ENCODE data around the gene KIAA1191.

KIAA1191 gene

GRCh38 chr5:176352116-176352878 lies 9.3 kb downstream of the KIAA1191 start:
- no peak for TF ChIP-seq ZNF8 (CRISPR knock-in tag; IDR thresholded peaks at IDR 0.05)
- no peak for TF ChIP-seq ISL1 (CRISPR knock-in tag; IDR thresholded peaks at IDR 0.05)
- TF ChIP-seq ZNF70 (CRISPR knock-in tag; IDR thresholded peaks at IDR 0.05), result no peak
- TF ChIP-seq ZFP30 (CRISPR knock-in tag; IDR thresholded peaks at IDR 0.05), result no peak
- TF ChIP-seq ESRRG (CRISPR knock-in tag; IDR thresholded peaks at IDR 0.05), result no peak
- no peak for TF ChIP-seq OSR1 (CRISPR knock-in tag; IDR thresholded peaks at IDR 0.05)
- TF ChIP-seq CSDC2 (CRISPR knock-in tag; IDR thresholded peaks at IDR 0.05), result no peak
- no peak for TF ChIP-seq ARNTL (CRISPR knock-in tag; IDR thresholded peaks at IDR 0.05; ENCODE audit: borderline replicate concordance, low read depth)
- no peak for TF ChIP-seq ZFP3 (CRISPR knock-in tag; IDR thresholded peaks at IDR 0.05)
- TF ChIP-seq ZC3H10 (CRISPR knock-in tag; IDR thresholded peaks at IDR 0.05), result no peak
- no peak for TF ChIP-seq RARB (CRISPR knock-in tag; IDR thresholded peaks at IDR 0.05)
- no peak for TF ChIP-seq TCF4 (CRISPR knock-in tag; IDR thresholded peaks at IDR 0.05; ENCODE audit: borderline replicate concordance)
- no peak; the same call in 2 of the 3 replicates for ATAC-seq

DNA sequence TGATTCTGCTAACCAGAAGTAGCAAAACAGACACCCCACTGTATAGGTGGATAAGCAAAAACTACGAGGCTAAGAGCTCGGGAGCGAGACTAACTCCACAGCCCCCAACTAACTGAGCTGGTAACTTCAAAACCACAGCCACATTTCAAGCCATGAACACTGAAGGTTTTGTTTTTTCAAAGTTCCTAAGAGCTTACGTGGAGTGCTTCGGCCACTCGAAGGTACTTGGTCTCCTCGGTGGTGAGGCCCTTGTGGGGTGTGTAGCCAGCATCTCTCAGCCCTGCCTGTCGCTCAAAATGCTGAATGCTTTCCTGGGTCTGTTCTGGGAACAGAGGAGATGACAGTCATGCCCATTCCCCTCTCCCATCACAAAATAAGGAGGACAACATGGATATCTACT lies 11.1 kb downstream of the KIAA1191 start:
- TF ChIP-seq POU6F1 (CRISPR knock-in tag; IDR thresholded peaks at IDR 0.05; ENCODE audit: borderline replicate concordance, low read depth) (no peak), ZFP30 (CRISPR knock-in tag; IDR thresholded peaks at IDR 0.05) (no peak), ZNF70 (CRISPR knock-in tag; IDR thresholded peaks at IDR 0.05) (no peak), TSHZ2 (CRISPR knock-in tag; IDR thresholded peaks at IDR 0.05) (no peak), ZC3H10 (CRISPR knock-in tag; IDR thresholded peaks at IDR 0.05) (no peak), ARNTL (CRISPR knock-in tag; IDR thresholded peaks at IDR 0.05; ENCODE audit: borderline replicate concordance, low read depth) (no peak), CSDC2 (CRISPR knock-in tag; IDR thresholded peaks at IDR 0.05) (no peak), ISL1 (CRISPR knock-in tag; IDR thresholded peaks at IDR 0.05) (no peak), TCF4 (CRISPR knock-in tag; IDR thresholded peaks at IDR 0.05; ENCODE audit: borderline replicate concordance) (no peak), RARB (CRISPR knock-in tag; IDR thresholded peaks at IDR 0.05) (no peak), ESRRG (CRISPR knock-in tag; IDR thresholded peaks at IDR 0.05) (no peak), ZFP3 (CRISPR knock-in tag; IDR thresholded peaks at IDR 0.05) (no peak)
- TF ChIP-seq, protein P1, sequence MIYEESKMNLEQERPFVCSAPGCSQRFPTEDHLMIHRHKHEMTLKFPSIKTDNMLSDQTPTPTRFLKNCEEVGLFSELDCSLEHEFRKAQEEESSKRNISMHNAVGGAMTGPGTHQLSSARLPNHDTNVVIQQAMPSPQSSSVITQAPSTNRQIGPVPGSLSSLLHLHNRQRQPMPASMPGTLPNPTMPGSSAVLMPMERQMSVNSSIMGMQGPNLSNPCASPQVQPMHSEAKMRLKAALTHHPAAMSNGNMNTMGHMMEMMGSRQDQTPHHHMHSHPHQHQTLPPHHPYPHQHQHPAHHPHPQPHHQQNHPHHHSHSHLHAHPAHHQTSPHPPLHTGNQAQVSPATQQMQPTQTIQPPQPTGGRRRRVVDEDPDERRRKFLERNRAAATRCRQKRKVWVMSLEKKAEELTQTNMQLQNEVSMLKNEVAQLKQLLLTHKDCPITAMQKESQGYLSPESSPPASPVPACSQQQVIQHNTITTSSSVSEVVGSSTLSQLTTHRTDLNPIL (CRISPR knock-in tag; IDR thresholded peaks at IDR 0.05; ENCODE audit: low read depth), result no peak
- TF ChIP-seq, protein P2, sequence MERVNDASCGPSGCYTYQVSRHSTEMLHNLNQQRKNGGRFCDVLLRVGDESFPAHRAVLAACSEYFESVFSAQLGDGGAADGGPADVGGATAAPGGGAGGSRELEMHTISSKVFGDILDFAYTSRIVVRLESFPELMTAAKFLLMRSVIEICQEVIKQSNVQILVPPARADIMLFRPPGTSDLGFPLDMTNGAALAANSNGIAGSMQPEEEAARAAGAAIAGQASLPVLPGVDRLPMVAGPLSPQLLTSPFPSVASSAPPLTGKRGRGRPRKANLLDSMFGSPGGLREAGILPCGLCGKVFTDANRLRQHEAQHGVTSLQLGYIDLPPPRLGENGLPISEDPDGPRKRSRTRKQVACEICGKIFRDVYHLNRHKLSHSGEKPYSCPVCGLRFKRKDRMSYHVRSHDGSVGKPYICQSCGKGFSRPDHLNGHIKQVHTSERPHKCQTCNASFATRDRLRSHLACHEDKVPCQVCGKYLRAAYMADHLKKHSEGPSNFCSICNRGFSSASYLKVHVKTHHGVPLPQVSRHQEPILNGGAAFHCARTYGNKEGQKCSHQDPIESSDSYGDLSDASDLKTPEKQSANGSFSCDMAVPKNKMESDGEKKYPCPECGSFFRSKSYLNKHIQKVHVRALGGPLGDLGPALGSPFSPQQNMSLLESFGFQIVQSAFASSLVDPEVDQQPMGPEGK (CRISPR knock-in tag; IDR thresholded peaks at IDR 0.05; ENCODE audit: borderline replicate concordance), result no peak
- ATAC-seq, result no peak

- TF ChIP-seq ZNF8 (CRISPR knock-in tag; IDR thresholded peaks at IDR 0.05) (no peak), OSR1 (CRISPR knock-in tag; IDR thresholded peaks at IDR 0.05) (no peak), TOX (CRISPR knock-in tag; IDR thresholded peaks at IDR 0.05; ENCODE audit: borderline replicate concordance) (0 out of 2 replicates have a peak, but pooled peaks have one; percentile 41)
- TF ChIP-seq, protein P1 (CRISPR knock-in tag; IDR thresholded peaks at IDR 0.05; ENCODE audit: low read depth), result no peak
- peak; percentile 84 for ATAC-seq
Measured at GRCh38 chr5:176342766-176343458, 18.7 kb downstream of the KIAA1191 start.
